Jurkat, Clone E6-1 (cell line): ENCODE data around the gene EXPH5.
"Not testable (repeated sequence)": the region's sequence is repeated elsewhere in the genome, so short reads cannot be mapped to it uniquely, and the experiment has no call there.

Experiments
- DNase-seq: peaks from one replicate; pipeline ENCODE4 v3.0.0-alpha.2; 2011; ENCODE audit warnings: low read depth, low spot score
- H3K4me3 ChIP-seq: 2 replicates; pipeline ENCODE4 v1.5.1; 2011; ENCODE audit warnings: mild to moderate bottlenecking, low read length, control low read depth, moderate library complexity

EXPH5 gene

GRCh38 chr11:108606070-108606469 lies 12.5 kb upstream of the EXPH5 start:
- DNase-seq, result no peak
- H3K4me3 ChIP-seq, result no peak overlapping the region

GRCh38 chr11:108602818-108603217 lies 9.2 kb upstream of the EXPH5 start:
- DNase-seq, result peak; percentile 18
- H3K4me3 ChIP-seq, result not testable (repeated sequence)

- no peak for DNase-seq
- no peak overlapping the region for H3K4me3 ChIP-seq
These were observed 7.6 kb upstream of the EXPH5 start for GRCh38 chr11:108601150-108601549.

GRCh38 chr11:108599978-108600377 lies 6.4 kb upstream of the EXPH5 start:
- DNase-seq, result no peak
- H3K4me3 ChIP-seq, result no peak overlapping the region

- no peak overlapping the region for H3K4me3 ChIP-seq
- no peak for DNase-seq
These were observed 4.3 kb upstream of the EXPH5 start for GRCh38 chr11:108597736-108598355.

- H3K4me3 ChIP-seq, result no peak overlapping the region
- DNase-seq, result no peak
These were observed 3.1 kb upstream of the EXPH5 start for GRCh38 chr11:108596701-108597100.

- H3K4me3 ChIP-seq, result peak overlapping the region; percentile 64
- no peak for DNase-seq
These were observed 411 bp upstream of the EXPH5 start for GRCh38 chr11:108593923-108594434.

GRCh38 chr11:108592591-108593213 lies 866 bp downstream of the EXPH5 start:
- DNase-seq, result no peak
- H3K4me3 ChIP-seq, result peak overlapping the region; percentile 64

- no peak overlapping the region for H3K4me3 ChIP-seq
- no peak for DNase-seq
These were observed 1.7 kb downstream of the EXPH5 start for GRCh38 chr11:108591893-108592292.

- H3K4me3 ChIP-seq, result no peak overlapping the region
- peak; percentile 21 for DNase-seq
These were observed 4.4 kb downstream of the EXPH5 start for GRCh38 chr11:108589136-108589535.

- no peak overlapping the region for H3K4me3 ChIP-seq
- DNase-seq, result no peak
These were observed 5.3 kb downstream of the EXPH5 start for GRCh38 chr11:108588287-108588686.

GRCh38 chr11:108587109-108587508 lies 6.5 kb downstream of the EXPH5 start:
- DNase-seq, result no peak
- H3K4me3 ChIP-seq, result no peak overlapping the region

- no peak overlapping the region for H3K4me3 ChIP-seq
- DNase-seq, result no peak
These were observed 7.0 kb downstream of the EXPH5 start for GRCh38 chr11:108586600-108586999.

- H3K4me3 ChIP-seq, DNase-seq: not testable (repeated sequence)
These were observed 7.4 kb downstream of the EXPH5 start for GRCh38 chr11:108586185-108586584.

- DNase-seq, result no peak
- no peak overlapping the region for H3K4me3 ChIP-seq
These were observed 8.6 kb downstream of the EXPH5 start for GRCh38 chr11:108584973-108585372.

GRCh38 chr11:108580645-108581044 lies 12.9 kb downstream of the EXPH5 start:
- no peak for DNase-seq
- H3K4me3 ChIP-seq, result no peak overlapping the region

GRCh38 chr11:108580043-108580442 lies 13.5 kb downstream of the EXPH5 start:
- DNase-seq, result no peak
- no peak overlapping the region for H3K4me3 ChIP-seq

GRCh38 chr11:108576523-108576922 lies 17.0 kb downstream of the EXPH5 start:
- no peak overlapping the region for H3K4me3 ChIP-seq
- DNase-seq, result no peak

- no peak for DNase-seq
- no peak overlapping the region for H3K4me3 ChIP-seq
These were observed 18.9 kb downstream of the EXPH5 start for GRCh38 chr11:108574675-108575074.

GRCh38 chr11:108571001-108571400 lies 22.6 kb downstream of the EXPH5 start:
- no peak overlapping the region for H3K4me3 ChIP-seq
- DNase-seq, result no peak

- no peak overlapping the region for H3K4me3 ChIP-seq
- DNase-seq, result no peak
These were observed 23.7 kb downstream of the EXPH5 start for GRCh38 chr11:108569896-108570295.
